WTC11 (cell line): ENCODE data around the gene FOXRED2.

ENCODE experiments used
- AR ChIP-seq: fragments of 250-450 bp; sonication (Bioruptor Pico); IDR thresholded peaks from 2 replicates; pipeline ENCODE4 v1.9.0; 2021; ENCODE audit warnings: mild to moderate bottlenecking
- ARID4B ChIP-seq: sonication (generic); formaldehyde crosslinking; IDR thresholded peaks from 2 replicates; pipeline ENCODE4 v1.8.0; 2023; ENCODE audit warnings: missing genetic modification reagents, mild to moderate bottlenecking, borderline replicate concordance
- CTCF ChIP-seq: fragments of 200-600 bp; IDR thresholded peaks from 2 replicates; pipeline ENCODE4 v1.8.0; 2022; ENCODE audit warnings: antibody characterized with exemption
- ESRRA ChIP-seq: sonication (generic); formaldehyde crosslinking; IDR thresholded peaks from 2 replicates; pipeline ENCODE4 v1.8.1; 2022; ENCODE audit warnings: mild to moderate bottlenecking, missing genetic modification reagents, borderline replicate concordance
- NFATC4 ChIP-seq: fragments of 250-450 bp; sonication (Bioruptor Pico); IDR thresholded peaks from 2 replicates; pipeline ENCODE4 v1.9.0; 2021; ENCODE audit warnings: mild to moderate bottlenecking
- NR2C2 ChIP-seq: sonication (generic); formaldehyde crosslinking; IDR thresholded peaks from 2 replicates; pipeline ENCODE4 v1.8.0; 2022; ENCODE audit warnings: mild to moderate bottlenecking, missing genetic modification reagents
- USF2 ChIP-seq: sonication (generic); formaldehyde crosslinking; IDR thresholded peaks from 2 replicates; pipeline ENCODE4 v1.8.1; 2023; ENCODE audit warnings: mild to moderate bottlenecking, missing genetic modification reagents, moderate library complexity
- ZNF121 ChIP-seq: sonication (generic); formaldehyde crosslinking; IDR thresholded peaks from 2 replicates; pipeline ENCODE4 v1.8.0; 2023; ENCODE audit warnings: missing genetic modification reagents

- no peak for TF ChIP-seq ZNF121 (CRISPR knock-in tag)
- TF ChIP-seq AR (CRISPR knock-in tag) = no peak
- no peak for TF ChIP-seq CTCF
- no peak for TF ChIP-seq USF2 (CRISPR knock-in tag)
- no peak for TF ChIP-seq NR2C2 (CRISPR knock-in tag)
- TF ChIP-seq ESRRA = no peak
- no peak for TF ChIP-seq NFATC4 (CRISPR knock-in tag)
- TF ChIP-seq ARID4B = no peak
Measured at GRCh38 chr22:36497910-36498665, 8.8 kb downstream of the FOXRED2 start.
